ENCODE results near the gene FHAD1. TPM values are rescaled to one million over a fixed set of nuclear protein-coding genes. Genes with fewer than 3 reads are reported as not detected.
A peak's percentile ranks its signal among the peaks of the same experiment; 100 is the strongest.

The FHAD1 gene
- total RNA-seq, 1 experiment from 2014 or later = 1.0 TPM

DNA sequence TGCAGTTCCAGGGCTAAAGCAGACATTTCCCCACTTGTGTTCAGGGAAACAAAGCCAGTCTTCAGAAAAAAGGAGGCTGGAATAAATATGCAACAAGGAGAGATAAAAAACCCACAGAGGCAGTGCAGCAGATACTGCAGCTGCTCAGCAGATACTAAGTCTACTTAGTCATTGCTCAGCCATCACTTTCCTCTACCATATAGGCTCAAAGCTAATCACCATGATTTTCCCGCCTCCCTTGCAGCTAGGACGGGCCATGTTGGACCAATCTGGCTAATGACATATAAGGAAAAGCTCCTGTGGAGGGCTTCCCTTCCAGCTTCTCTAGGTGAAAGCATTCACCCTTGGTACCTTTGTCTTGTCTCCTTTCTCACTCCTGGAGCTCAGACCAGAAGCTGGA, 152.7 kb downstream of the FHAD1 start:
- no peak for DNase-seq (ENCODE audit: low read depth)

DNA sequence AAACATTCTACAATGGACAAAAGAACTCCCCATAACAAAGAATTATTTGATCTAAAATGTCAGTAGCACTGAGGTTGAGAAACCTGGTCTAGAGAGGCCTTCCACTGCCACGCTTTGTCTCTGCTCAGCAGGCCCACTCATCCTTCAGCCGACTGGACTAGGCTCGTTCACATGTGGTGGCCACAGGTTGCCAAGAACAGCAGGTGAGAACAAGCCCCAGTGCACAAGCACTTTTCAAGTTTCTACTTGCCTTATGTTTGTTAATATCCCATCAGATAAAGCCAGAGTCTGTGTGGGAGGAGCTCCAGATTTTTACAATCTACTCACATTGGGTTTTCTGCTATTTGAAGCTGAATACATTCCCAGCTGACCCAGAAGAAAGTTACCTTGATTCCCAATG, 153.6 kb downstream of the FHAD1 start:
- DNase-seq (ENCODE audit: low read depth) = no peak

DNA sequence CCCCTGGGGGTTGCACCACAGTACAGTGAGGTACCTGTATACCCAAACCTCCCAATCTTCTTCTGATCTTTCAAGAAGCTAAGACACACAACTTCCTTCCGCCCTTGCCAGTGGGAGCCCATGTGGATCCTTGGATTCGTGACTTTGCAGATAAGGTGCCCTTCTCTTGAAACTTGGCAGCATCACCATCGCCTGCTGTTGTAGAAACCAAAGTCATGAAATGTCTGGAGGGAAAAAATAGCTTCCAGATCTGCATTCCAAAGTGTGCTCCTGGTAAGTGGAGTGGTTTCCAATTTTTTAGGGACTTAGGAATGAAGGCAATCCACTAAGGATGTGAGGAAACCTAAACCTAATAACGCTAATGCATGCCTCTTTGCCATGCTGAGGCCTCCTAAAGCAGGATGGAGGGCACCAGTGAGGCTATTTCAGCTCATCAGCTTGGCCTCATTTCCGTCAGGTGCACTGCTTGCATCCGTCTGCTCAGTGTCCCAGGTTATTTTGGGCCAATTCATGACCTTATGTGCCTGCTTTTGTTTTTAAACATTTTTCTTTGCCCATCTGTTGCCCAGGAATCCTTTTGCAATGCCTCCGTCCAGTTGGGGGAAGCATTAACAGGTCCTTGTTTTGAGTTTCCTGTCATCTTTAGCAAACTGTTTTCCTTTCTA, 154.5 kb downstream of the FHAD1 start:
- DNase-seq (ENCODE audit: low read depth) = no peak

DNA sequence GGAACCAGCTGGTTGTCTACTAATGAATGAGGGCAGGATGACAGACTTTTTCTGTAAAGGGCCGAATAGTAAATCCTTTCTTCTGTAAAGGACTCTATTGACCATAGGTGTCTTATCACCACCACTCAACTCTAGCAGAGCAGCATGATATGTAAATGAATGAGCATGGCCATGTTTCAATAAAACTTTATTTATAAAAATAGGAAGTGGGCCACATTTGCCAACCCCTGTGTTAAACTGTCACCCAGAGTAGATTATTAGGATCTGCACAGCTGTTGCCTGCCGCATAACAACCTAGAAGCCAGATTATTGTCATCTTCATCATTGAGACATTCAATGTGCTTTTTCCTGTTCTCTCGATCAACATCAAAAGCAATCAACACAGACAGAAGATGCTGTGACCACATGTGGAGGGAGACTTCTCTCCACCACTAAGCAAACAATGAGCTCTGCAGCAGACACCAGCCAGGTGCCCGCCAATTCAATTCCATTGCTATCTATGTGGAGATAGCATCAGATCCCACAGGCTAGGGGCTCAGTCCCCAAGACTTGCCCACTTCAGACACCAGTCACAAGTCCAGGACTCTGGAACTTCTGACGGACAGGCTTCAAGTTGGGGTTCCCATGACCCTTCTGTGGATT, 155.9 kb downstream of the FHAD1 start:
- no peak for DNase-seq (ENCODE audit: low read depth)

DNA sequence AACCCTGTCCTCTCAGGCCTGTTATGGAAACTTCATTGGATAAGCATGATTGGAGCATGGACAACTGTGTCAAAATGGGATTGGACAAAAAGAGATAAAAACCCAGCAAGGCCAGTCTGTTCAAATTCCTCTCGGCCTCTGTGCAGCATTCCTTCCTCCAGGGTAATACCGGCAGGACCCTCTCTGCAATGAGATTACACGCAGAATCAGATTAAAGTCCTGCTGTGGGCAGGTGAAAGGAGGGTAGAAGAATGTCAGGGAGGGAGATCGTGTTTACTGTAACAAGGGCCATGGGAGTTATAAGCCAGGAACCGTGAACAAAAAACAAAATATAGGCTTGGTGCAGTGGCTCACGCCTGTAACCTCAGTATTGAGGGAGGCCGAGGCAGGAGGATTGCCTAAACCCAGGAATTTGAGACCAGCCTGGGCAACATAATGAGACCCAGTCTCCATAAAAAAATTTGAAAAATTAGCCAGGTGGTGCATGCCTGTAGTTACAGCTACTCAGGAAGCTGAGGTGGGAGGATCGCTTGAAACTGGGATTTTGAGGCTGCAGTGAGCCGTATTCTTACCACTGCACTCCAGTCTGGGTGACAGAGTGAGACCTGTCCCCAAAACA, 157.0 kb downstream of the FHAD1 start:
- DNase-seq (ENCODE audit: low read depth) = no peak

- no peak for DNase-seq (ENCODE audit: low read depth)
Observed at GRCh38 chr1:15405106-15405850, 158.3 kb downstream of the FHAD1 start.

DNA sequence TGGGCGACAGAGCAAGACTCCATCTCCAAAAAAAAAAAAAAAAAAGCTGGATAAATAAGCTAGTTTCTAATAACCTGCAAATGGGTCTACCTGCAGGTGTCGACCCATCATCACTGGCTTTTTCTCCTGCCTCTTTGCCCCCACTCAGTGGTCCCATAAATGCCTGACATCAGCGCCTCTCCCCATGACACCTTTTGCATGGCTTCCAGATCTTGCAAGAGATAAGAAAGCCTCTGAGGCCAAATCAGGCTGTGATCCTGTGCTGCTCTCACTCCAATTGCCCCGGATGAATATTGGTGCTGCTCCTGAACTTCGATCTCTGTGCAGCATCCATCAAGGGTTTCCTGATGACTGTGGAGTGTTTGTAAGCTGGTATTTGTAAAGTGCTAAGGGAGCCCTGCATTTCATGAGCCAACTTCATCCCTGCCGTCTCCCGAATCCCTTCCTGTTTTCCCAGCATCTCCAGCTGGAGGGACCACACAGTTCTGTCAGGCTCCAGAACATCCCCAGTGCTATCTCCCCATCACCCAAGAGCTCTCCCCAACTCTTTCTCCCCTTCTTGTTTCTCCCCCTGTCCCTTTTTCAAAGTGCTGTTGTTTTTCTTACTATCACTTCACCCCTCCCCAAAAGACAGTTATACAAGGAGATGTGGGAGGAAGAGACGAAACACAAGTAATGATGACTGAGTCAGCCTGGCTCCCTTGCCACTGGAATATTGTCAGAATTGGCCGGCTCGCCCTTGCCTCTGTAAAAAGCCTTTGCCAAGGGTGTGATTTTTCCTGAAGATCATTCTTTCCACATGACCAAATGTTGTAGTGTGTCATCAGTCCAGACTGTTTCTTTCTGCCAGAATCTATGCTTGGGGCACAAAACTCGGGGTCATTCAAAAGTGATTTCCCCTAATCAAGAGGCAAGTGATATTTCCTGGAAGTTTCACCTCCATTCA, 159.9 kb downstream of the FHAD1 start:
- DNase-seq (ENCODE audit: low read depth) = peak; percentile 55

- no peak for DNase-seq (ENCODE audit: low read depth)
Observed at GRCh38 chr1:15407580-15407979, 160.6 kb downstream of the FHAD1 start.

DNA sequence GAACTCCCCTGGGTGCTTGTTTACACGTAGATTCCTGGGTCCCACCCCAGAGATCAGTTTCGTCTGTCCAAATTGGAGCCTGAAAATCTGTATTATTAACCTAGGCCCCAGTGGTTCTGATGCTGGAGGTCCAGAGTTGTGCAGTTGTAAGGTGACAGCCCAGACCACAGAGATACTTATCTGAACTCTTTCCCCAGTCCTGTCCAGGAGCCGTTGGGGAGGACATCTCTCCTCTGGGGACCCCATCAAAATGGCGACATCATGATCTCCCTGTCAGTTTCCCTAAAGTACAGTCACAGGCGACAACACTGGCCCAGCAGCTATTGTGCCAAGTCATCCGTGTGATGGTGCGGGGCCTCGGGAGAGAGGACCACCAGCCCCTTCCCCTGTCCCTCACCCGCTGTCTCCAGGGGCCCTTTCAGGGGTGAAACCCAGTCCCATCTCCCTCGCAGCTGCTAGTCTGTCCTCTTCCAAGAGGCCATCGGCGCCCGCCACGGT, 161.9 kb downstream of the FHAD1 start:
- DNase-seq (ENCODE audit: low read depth) = no peak

DNA sequence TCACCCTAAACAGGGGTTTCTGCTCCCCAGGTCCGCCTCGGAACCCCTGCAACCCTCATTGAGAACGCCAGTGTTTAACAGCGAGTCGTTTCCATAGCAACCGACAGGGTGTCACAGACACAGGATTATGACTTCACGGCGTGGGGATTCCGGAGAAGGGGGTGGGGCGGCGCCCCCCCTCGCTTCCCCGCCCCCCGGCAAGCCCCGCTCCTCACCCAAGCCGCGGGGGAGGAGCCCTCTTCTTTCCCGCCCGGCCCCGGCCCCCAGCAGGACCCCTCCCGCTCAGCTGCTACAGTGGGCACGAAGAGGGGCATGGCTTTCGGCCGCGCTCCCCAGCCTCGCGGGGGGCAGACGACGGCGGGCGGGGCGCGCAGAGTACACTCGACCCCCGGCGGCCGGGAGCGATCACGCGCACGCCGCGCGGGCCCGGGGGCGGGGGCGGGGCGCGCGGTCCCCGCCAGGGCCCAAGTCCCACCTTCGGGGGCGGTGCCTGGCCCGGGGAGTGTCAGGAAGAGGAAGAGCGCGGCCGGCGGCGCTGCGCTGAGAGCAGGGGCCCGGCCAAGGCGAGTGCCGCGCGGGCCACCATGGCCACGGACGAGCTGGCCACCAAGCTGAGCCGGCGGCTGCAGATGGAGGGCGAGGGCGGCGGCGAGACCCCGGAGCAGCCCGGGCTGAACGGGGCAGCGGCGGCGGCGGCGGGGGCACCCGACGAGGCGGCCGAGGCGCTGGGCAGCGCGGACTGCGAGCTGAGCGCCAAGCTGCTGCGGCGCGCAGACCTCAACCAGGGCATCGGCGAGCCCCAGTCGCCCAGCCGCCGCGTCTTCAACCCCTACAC, 162.6 kb downstream of the FHAD1 start, which contains the start of gene EFHD2:
Gene EFHD2, plus strand, starts transcription at position 501 of the 835 bp plus-strand sequence. Its CDS starts 84 bp downstream, at position 585.
- peak; percentile 89 for DNase-seq (ENCODE audit: low read depth)

- DNase-seq (ENCODE audit: low read depth) = no peak
Observed at GRCh38 chr1:15410223-15410883, 163.3 kb downstream of the FHAD1 start.

- no peak for DNase-seq (ENCODE audit: low read depth)
Observed at GRCh38 chr1:15410884-15411245, 163.8 kb downstream of the FHAD1 start.

DNA sequence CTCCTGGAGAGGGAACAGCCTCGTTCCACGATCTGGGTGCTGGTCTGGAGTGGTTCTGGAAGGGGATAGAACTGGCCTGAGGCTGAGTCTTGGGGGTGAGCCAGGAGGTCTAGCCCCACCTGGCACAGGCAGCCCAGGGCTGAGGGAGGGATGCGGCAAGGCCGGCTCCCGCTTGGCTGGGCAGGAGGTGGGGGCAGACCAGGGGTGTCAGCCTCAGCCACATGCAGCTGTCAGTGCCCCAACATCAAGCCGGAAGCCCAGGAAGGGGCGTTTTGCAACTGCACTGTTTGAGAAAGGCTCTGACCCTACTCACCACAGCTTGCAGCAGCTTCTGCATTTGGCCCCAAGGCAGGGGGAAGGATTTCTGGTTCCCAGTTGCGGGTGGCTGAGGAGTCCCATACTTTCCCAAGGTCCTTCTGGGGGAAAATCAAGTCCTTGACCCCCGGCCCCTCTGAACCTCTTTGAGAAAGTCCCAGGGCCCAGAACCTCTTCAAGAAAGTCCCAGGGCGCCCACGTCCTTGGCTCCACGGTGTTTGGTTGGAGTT, 164.6 kb downstream of the FHAD1 start:
- peak; percentile 43 for DNase-seq (ENCODE audit: low read depth)

DNA sequence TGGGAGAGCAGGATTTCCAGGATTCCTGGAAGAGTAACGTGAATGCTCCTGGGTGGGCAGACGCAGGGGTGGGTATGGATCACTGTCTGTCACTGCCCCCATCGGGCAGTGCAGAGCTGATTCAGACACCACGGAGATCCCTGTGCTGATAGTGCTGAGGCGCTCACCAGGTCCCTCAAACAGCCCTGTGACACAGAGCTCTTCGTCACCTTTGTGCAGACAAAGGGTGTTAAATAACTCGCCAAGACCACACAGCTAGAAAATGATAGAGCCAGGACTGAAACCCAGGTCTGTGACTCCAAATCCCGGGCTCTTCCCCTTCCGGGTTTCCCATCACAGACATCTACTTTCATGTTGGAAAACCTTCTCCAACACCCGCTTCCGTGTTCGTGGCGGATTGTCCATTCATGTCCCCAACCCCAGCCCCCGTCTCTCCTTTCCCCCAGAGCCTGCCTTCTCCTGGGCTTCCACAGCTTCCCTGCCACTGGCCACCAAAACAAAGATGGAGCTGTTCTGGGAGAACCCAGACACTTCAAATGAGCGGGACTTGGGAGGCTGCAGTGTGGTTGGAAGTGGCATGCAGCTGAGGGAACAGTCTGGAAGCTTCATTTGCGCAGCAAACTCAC, 165.3 kb downstream of the FHAD1 start:
- peak; percentile 68 for DNase-seq (ENCODE audit: low read depth)

DNA sequence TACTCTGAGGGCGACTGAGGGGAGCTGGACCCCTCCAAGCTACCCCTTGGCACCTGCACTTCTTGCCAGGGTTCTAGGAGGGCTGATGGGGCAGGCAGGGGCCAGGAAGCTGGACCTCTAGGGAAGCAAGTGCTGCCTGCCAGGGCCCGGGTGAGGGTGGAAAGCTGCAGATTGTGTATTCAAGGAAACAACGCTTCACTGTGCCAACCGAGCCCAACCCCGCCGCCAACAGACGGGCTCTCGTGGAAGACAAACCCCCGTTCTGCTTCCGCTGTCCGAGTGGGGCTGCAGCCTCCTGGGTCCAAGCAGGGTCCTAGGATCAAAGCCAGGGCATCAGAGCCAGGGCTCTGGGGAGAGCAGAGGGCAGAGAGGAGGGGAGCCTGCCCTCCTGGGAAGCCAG, 165.8 kb downstream of the FHAD1 start:
- no peak for DNase-seq (ENCODE audit: low read depth)

- DNase-seq (ENCODE audit: low read depth) = no peak
Observed at GRCh38 chr1:15413563-15414444, 166.8 kb downstream of the FHAD1 start.

DNA sequence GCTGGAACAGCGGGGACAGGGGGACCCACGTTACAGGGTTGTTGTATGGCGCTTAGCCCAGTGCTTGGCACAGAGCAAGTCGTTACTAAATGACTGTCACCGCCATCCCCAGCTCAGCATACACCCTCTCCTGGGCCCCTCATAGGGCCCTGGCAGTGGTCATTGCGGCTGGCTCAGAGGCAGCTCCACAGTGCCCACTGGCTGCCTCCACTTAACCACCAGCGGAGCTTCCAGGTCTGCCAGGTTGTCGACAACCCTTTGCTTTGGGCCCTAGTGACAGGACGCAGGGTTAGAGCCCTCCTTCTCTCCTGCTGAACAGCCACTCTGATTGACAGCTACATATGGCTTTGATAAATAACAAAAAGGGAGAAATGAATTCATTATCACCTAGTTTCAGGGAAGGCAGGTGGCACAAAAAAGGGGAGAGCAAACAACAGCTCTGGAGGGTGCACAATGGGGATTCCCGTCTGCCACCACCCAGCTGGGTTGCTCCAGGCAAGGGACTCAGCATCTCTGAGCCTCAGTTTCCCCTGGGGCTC, 167.5 kb downstream of the FHAD1 start:
- DNase-seq (ENCODE audit: low read depth) = no peak

Measured in Daoy (cell line).